GM12891 (cell line): ENCODE measurements around the gene WDFY1.

ENCODE experiments used
- DNase-seq: peaks from one replicate; pipeline ENCODE4 v3.0.0; 2011; ENCODE audit warnings: low spot score; ENCODE audit not compliant: insufficient read length
- FAIRE-seq: peaks from 2 replicates; lab custom pipeline; 2011; peaks lifted over from hg19 to GRCh38; lab: Jason Lieb, UNC
- PAX5 ChIP-seq: IDR thresholded peaks from 2 replicates; pipeline ENCODE4 v1.6.1; 2011; ENCODE audit warnings: low read length, moderate library complexity, mild to moderate bottlenecking; ENCODE audit not compliant: insufficient read depth, severe bottlenecking
- POLR2A ChIP-seq: IDR thresholded peaks from 2 replicates; pipeline ENCODE4 v1.6.1; 2011; ENCODE audit warnings: low read depth, low read length, control low read depth
- POLR2AphosphoS5 ChIP-seq: IDR thresholded peaks from 2 replicates; pipeline ENCODE4 v1.6.1; 2011; ENCODE audit warnings: low read depth, low read length, control low read depth
- POU2F2 ChIP-seq: IDR thresholded peaks from 2 replicates; pipeline ENCODE4 v1.6.1; 2011; ENCODE audit warnings: low read depth, mild to moderate bottlenecking, control low read depth, low read length, moderate library complexity
- SPI1 ChIP-seq: IDR thresholded peaks from 2 replicates; pipeline ENCODE4 v1.6.1; 2011; ENCODE audit warnings: low read depth, low read length, control low read depth
- TAF1 ChIP-seq: IDR thresholded peaks from 2 replicates; pipeline ENCODE4 v1.6.1; 2011; ENCODE audit warnings: low read depth, low read length, control low read depth

The WDFY1 gene

DNA sequence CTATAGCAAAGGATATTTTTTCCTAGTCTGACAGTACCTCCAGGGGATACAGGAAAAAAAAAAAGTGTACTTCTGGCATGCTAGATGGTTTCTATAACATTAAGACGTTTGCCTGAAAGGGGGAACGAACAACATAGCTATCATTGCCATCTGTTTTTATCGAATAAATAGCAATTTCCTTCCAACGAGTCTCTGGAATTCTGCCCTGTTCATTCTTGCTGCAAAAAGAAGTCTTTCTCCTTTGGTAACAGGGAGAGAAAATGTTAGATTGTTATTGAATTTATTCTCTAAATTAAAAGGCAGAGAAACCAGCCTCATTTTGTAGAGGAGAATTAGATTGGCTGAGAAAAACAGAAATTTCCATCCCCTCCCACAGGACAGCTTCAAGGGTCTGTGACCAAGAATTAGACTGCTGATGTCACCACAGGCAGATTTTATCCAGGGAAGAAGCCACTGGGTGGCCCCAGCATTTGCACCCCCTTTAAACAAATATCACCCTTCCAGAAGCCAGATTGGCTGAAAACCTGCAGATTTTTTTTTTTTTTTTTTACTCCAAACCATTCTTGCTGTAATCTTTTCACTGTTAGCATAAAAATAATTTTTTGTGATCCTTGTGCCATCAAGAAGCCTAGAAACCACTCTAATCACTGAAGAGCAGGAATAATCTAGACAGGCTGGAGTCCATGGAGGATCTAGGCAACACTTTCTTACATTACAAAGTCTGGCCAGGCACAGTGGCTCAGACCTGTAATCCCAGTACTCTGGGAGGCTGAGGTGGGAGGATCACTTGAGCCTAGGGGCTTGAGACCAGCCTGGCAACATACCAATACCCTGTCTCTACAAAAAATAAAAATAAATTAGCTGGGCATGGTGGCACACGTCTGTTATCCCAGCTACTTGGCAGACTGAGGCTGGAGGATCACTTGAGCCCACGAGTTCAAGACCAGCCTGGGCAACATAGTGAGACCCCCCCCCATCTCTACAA lies 12.0 kb downstream of the WDFY1 start:
- no peak for FAIRE-seq
- no peak for DNase-seq
- TF ChIP-seq POLR2AphosphoS5 (no peak), SPI1 (no peak), POU2F2 (no peak), PAX5 (no peak), TAF1 (no peak), POLR2A (no peak)

DNA sequence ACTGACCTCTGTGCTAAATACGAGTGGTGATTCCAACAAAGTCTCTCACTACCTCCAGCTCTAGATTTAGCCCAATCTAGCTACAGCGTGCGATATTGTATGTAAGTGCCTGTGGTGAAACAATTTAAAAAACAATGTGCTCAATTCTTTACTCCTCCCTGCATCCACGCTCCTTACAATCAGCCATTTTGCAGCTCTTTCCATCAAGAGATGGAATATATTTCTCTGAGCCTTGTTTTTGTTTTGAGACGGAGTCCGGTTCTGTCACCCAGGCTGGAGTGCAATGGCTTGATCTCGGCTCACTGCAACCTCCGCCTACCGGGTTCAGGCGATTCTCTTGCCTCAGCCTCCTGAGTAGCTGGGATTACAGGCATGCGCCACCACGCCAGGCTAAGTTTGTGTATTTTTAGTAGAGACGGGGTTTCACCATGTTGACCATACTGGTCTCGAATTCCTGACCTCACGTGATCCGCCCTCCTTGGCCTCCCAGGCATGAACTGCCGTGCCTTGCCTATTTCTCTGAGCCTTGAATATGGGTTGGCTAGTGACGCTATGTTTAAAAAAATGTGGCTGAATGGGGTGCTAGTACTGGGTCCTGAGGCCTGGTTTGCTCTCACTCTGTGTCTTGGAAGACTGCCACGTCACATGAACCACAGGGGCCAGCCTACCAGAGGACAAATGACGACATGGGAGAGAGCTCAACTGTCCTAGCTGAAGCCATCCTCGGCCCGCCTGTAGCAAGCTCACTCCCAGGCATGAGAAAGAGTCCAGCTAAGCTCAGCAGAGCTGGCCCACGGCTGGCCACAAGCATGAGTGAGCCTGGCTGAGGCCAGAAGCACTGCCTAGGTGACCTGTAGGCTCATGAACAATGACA lies 14.8 kb downstream of the WDFY1 start:
- DNase-seq (no peak), FAIRE-seq (no peak)
- TF ChIP-seq POU2F2 = no peak
- no peak for TF ChIP-seq POLR2A
- no peak for TF ChIP-seq TAF1
- no peak for TF ChIP-seq POLR2AphosphoS5
- TF ChIP-seq SPI1 = no peak
- TF ChIP-seq PAX5 = no peak

DNA sequence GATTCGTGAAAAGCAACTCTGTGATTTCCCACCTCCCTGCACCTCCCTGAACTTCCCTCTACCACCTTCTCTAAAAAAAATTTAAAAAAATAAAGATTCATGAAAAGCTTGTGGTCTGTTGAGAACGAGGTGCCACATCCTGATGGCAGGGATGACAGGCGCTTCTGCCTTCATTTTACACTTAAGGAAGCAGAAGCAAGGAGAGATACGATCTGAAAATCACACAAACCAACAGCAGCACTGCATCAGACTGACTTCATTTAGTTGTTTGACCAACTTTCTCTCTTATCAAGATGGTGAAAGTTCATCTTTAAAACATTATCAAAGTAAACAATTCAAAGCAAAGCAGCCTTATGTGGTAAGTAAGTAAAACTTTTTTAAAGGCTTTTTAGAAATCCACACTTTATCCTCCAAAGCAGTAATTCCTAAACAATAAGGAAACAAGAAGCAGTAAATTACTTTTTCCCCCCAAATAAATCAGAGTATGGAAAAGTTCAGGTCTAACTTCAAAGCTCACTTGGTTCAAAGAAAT lies 15.5 kb downstream of the WDFY1 start:
- no peak for FAIRE-seq
- TF ChIP-seq POLR2AphosphoS5 = no peak
- TF ChIP-seq SPI1 = no peak
- TF ChIP-seq TAF1 = no peak
- TF ChIP-seq POU2F2 = no peak
- TF ChIP-seq PAX5 = no peak
- no peak for TF ChIP-seq POLR2A
- DNase-seq = no peak

DNA sequence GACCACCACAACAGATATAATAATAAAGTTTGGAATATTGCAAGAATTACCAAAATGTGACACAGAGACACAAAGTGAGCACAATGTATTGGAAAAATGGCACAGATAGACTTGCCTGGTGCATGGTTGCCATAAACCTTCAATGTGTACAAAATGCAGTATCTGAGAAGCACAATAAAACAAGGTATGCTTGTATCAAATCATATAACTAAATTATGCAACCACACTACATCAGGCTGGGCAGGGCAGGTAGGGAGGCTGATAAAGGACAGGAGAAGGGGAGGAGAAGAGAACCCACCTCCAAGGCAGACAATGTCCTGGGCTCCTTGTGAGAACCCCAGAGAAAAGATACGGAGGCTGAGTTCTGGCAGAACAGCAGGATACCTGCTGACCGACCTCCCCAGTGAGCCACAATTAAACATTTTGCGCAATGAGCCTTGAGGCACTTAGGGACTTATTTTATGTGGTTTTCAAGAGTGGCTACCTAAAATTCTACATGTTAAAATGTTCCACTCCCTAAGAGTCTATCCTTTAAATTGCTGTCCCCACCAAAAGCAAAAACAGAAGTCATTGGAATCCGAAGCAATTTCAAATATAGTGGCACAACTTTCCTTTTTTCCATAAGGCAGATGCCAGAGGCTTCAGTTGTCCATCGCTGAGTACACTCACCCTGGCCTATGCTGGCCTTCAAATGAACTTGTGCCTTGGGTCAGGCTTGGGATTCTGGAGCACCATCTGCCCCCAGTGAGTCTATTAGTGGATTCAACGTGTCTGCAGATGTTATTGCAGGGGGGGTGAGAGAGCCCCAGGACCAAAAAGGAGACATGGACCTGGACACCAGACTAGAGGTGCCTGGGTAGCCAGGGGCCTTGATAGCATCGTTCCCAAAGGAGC lies 16.8 kb downstream of the WDFY1 start:
- FAIRE-seq (no peak), DNase-seq (no peak)
- no peak for TF ChIP-seq POLR2A
- TF ChIP-seq POLR2AphosphoS5 = no peak
- no peak for TF ChIP-seq PAX5
- TF ChIP-seq POU2F2 = no peak
- TF ChIP-seq TAF1 = no peak
- no peak for TF ChIP-seq SPI1

DNA sequence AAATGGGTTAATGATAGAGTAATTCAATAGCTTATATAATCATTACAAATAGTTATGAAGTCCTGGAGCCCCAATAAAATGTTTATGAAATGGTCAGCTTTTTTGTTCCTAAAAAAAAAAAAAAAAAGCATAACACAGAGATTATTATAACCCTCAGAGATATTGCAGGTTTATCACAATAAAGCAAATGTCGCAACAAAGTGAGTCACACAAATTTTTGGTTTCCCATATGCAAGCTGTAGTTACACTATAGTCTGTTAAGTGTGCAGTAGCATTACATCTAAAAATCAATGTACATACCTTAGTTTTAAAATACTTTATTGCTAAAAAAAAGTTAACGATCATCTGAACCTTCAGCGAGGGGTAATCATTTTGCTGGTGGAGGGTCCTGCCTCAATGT lies 20.0 kb downstream of the WDFY1 start:
- DNase-seq (no peak), FAIRE-seq (no peak)
- TF ChIP-seq POLR2AphosphoS5 (no peak), PAX5 (no peak), SPI1 (no peak), POLR2A (no peak), POU2F2 (no peak), TAF1 (no peak)

DNA sequence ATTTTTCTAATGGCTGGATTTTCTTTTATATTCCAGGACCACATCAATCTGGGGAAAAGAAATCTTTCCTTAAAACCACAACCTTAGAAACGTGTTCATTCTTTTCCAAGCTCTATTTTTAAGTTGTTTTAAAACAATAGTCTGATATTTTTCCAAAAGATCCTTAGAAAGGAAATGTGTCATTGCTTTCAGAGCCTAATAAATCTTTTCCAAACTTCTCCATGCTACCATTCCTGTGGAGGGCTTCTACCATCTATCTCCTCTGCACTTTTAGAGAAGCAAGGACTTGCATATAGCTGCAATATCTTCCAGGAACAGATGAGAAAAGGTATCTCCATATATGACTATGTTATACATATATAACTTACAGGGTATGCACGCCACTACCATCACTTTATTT lies 21.2 kb downstream of the WDFY1 start:
- no peak for FAIRE-seq
- no peak for DNase-seq
- TF ChIP-seq POU2F2 (no peak), POLR2AphosphoS5 (no peak), SPI1 (no peak), PAX5 (no peak), TAF1 (no peak), POLR2A (no peak)

DNA sequence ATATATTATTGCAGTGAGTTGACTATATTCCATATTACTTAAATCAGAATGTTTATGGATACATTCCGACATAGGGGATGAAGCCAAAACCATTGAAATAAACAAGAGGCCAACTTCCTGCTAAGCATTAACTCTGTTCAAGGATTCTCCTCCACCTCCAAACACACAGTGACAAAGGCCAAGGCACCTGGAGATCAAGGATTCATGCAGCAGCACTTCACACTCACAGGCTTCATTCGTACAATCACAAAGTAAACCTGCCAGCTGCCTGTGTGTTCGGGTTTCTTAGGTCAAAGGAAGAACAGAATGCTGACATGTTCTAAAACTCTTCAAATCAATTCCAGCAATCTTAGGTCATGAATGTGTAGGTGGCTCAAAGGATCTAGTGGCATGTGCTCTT lies 22.8 kb downstream of the WDFY1 start:
- no peak for TF ChIP-seq POLR2A
- no peak for FAIRE-seq
- DNase-seq = no peak

DNA sequence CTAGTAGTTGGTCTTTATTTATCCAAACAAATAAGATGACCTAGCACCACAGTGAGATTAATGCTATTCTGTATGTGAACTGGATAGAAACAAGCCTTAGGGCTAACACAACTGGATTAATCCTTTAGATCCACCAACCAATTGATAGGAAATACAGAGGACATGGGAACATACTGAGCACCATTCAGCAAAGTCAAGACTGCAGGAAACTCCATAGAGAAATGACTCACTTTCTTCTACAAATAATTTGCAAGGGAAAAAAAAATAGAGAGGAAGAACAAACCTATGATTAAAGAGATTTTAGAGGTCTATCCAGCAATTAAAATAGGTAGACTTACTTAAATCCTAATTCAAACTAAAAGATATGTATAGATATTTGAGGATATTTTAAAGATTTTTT lies 23.9 kb downstream of the WDFY1 start:
- FAIRE-seq = no peak
- TF ChIP-seq POU2F2 = no peak
- TF ChIP-seq PAX5 = no peak
- TF ChIP-seq TAF1 = no peak
- TF ChIP-seq SPI1 = no peak
- TF ChIP-seq POLR2AphosphoS5 = no peak
- TF ChIP-seq POLR2A = no peak
- DNase-seq = no peak

DNA sequence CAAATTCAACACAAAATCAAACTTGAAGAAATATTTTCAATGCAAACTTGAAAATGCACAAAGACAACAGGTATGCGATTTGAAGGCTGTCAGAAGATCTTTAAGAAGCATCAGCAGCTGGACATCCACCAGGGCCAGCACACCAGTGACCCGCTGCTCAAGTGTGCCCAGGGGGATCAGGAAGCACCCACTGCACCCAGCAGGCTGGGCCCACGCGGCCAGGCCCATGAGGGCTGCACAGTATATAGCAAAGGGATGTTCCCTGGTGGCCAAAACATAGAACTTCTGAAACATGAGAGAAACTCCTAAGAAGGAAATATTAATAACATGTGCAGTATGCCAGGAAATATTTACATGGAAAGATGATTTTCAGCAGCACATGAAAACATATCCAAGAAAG lies 25.0 kb downstream of the WDFY1 start:
- no peak for TF ChIP-seq POLR2AphosphoS5
- TF ChIP-seq POU2F2 = no peak
- no peak for TF ChIP-seq TAF1
- no peak for TF ChIP-seq PAX5
- no peak for TF ChIP-seq POLR2A
- no peak for TF ChIP-seq SPI1
- DNase-seq (no peak), FAIRE-seq (no peak)
